ENCODE data around the gene ATP1A3.

The ATP1A3 gene

DNA sequence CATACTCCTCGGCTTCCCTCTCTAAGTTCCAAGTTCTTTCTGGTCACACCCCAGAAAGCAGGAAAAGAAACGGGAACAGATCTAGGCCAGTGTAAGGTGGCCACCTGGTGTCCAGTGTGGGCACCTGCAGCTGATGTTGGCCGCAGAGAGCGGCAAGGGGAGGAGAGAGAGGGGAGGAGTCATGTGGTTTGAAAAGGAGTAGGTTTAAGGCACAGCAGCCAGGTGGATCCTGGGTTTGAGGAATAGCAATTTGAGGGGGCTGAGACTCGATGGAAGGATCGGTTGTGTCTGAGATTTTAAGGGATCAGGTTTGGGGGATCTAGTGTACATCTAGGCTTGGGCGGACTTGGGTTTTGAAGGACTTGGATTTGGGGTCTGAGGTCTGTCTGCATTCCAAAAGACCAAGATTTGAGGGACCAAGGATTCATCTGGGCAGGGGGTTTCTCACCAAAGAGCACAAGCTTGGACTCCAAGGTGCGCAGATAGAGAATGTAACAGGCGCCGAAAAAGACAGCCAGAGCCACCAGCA is 36.1 kb downstream of the ATP1A3 start:
- peak; percentile 74 for DNase-seq
- H3K27me3 ChIP-seq, result no peaks in the 10 kb centered on the region

GRCh38 chr19:41957161-41957837 is 36.7 kb downstream of the ATP1A3 start:
- Histone ChIP-seq H3K9me3 (no peaks in the 10 kb centered on the region), H3K36me3 (no peaks in the 10 kb centered on the region), H3K4me3 (ENCODE audit: low read depth, low read length) (no peak overlapping the region), H3K27me3 (no peaks in the 10 kb centered on the region), H3K4me1 (no peaks in the 10 kb centered on the region)
- TF ChIP-seq CTCF (IDR thresholded peaks at IDR 0.05; ENCODE audit: low read depth, low read length), result no peak
- no peak for DNase-seq

More for the DNA sequence above, 36.1 kb downstream of the ATP1A3 start:
- no peaks in the 10 kb centered on the region for H3K4me1 ChIP-seq
- TF ChIP-seq CTCF (IDR thresholded peaks at IDR 0.05; ENCODE audit: low read depth, low read length), result peak; percentile 88
- no peaks in the 10 kb centered on the region; the same call in 1 of the 2 replicates for H3K36me3 ChIP-seq
- no peaks in the 10 kb centered on the region for H3K9me3 ChIP-seq
- H3K4me3 ChIP-seq (ENCODE audit: low read depth, low read length), result peak overlapping the region; percentile 92

GRCh38 chr19:41956621-41957020 is 37.4 kb downstream of the ATP1A3 start:
- no peak for TF ChIP-seq CTCF (IDR thresholded peaks at IDR 0.05; ENCODE audit: low read depth, low read length)
- Histone ChIP-seq H3K4me1 (no peaks in the 10 kb centered on the region), H3K36me3 (no peaks in the 10 kb centered on the region), H3K4me3 (ENCODE audit: low read depth, low read length) (no peak overlapping the region), H3K27me3 (no peaks in the 10 kb centered on the region), H3K9me3 (no peaks in the 10 kb centered on the region)
- no peak for DNase-seq

DNA sequence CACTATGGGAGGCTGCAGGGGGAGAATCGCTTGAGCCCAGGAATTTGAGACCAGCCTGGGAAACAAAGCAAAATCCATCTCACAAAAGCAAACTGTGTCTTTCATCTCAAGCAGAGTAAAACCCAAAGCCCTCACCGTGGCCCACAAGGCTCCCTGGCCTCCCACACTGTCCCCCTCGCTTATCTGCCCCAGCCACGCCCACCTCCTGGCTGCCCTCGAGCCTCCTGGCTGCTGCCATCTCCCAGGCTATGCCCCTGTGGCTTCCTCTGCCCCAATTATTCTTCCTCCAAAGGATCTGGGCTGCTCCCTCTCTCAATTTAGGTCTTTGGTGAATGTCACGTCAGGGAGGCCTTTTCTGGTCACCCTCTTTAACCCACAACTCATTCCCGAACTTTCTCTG is 38.5 kb downstream of the ATP1A3 start:
- Histone ChIP-seq H3K4me3 (ENCODE audit: low read depth, low read length) (no peak overlapping the region), H3K9me3 (no peaks in the 10 kb centered on the region), H3K27me3 (no peaks in the 10 kb centered on the region)

GRCh38 chr19:41951686-41952172 is 42.3 kb downstream of the ATP1A3 start:
- peak; percentile 86 for DNase-seq
- Histone ChIP-seq H3K9me3 (no peaks in the 10 kb centered on the region), H3K27me3 (no peaks in the 10 kb centered on the region), H3K4me1 (no peaks in the 10 kb centered on the region), H3K4me3 (ENCODE audit: low read depth, low read length) (peak overlapping the region; percentile 29; the same call in 1 of the 2 replicates), H3K36me3 (no peaks in the 10 kb centered on the region)
- TF ChIP-seq CTCF (IDR thresholded peaks at IDR 0.05; ENCODE audit: low read depth, low read length), result peak; percentile 99

More for the DNA sequence above, 38.5 kb downstream of the ATP1A3 start:
- Histone ChIP-seq H3K36me3 (no peaks in the 10 kb centered on the region), H3K4me1 (no peaks in the 10 kb centered on the region)
- no peak for TF ChIP-seq CTCF (IDR thresholded peaks at IDR 0.05; ENCODE audit: low read depth, low read length)
- DNase-seq, result no peak

- Histone ChIP-seq H3K4me1 (no peaks in the 10 kb centered on the region), H3K27me3 (no peaks in the 10 kb centered on the region), H3K36me3 (no peaks in the 10 kb centered on the region), H3K9me3 (no peaks in the 10 kb centered on the region), H3K4me3 (ENCODE audit: low read depth, low read length) (no peak overlapping the region)
- no peak for DNase-seq
- no peak for TF ChIP-seq CTCF (IDR thresholded peaks at IDR 0.05; ENCODE audit: low read depth, low read length)
Observed at GRCh38 chr19:41947091-41947490, 46.9 kb downstream of the ATP1A3 start.

All from BE2C (cell line).